GM13976 (cell line): ENCODE measurements around the gene KRT7.
A peak's percentile ranks its signal among the peaks of the same experiment; 100 is the strongest.

Experiments
- DNase-seq: peaks from one replicate; pipeline ENCODE4 v3.0.0; 2012; ENCODE audit warnings: low spot score
- in situ Hi-C: fragments of 300-500 bp; cut with MboI; formaldehyde crosslinking; loops from one replicate; pipeline ENCODE4 v1.12.0; 2022; ENCODE audit warnings: low sequenced_read_pairs, mixed read lengths, inconsistent platforms; ENCODE audit not compliant: unreplicated experiment
- TF ChIP-seq, protein P1 (sequence below): IDR thresholded peaks from 2 replicates; pipeline ENCODE4 v1.5.1; 2012; ENCODE audit warnings: borderline replicate concordance, mild to moderate bottlenecking; ENCODE audit not compliant: insufficient read depth; ENCODE audit errors: extremely low read depth, missing control alignments, control extremely low read depth

Gene KRT7

DNA sequence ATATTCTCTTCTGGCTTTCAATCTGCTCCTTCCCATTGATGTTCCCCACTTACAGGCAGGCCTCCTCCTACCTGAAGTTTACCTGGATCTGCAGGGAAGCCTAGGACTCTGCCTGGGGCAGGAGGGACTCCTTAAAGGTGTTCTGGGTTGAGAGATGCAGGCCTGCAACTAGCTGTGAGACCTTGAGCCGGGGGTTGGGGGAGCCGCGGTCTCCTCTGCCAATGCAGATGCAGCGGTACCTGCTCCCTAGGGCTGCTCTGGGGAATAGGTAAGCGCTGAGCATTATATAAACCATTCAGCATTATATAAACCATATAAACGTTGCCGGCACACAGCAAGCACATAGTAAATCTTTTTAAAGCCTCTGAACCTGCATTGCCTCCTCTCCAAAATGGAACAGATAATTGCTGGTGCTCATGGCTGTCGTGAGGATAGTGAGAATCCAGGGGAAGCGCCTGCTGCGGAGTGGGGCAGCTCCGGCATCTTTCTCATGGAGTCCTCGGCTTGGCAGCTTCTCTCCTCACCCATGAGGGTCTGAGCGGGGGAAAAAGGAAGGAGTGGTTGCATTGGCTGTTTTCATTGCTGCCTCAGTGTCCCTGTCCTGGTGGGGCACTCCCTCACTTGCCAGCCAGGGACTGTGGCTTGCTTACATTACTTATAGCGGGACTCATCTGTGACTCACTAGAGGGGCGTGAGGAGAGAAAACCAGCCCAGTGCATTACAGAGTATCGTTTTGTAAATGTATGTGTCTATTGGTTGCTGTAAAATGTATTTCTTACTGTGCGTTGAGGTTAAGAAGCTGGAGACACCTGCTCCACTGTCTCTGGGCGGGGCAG is 28.7 kb upstream of the KRT7 start:
- DNase-seq, result no peak
- in situ Hi-C loops, result no loop called here
- TF ChIP-seq, protein P1, sequence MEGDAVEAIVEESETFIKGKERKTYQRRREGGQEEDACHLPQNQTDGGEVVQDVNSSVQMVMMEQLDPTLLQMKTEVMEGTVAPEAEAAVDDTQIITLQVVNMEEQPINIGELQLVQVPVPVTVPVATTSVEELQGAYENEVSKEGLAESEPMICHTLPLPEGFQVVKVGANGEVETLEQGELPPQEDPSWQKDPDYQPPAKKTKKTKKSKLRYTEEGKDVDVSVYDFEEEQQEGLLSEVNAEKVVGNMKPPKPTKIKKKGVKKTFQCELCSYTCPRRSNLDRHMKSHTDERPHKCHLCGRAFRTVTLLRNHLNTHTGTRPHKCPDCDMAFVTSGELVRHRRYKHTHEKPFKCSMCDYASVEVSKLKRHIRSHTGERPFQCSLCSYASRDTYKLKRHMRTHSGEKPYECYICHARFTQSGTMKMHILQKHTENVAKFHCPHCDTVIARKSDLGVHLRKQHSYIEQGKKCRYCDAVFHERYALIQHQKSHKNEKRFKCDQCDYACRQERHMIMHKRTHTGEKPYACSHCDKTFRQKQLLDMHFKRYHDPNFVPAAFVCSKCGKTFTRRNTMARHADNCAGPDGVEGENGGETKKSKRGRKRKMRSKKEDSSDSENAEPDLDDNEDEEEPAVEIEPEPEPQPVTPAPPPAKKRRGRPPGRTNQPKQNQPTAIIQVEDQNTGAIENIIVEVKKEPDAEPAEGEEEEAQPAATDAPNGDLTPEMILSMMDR, result no peak

DNA sequence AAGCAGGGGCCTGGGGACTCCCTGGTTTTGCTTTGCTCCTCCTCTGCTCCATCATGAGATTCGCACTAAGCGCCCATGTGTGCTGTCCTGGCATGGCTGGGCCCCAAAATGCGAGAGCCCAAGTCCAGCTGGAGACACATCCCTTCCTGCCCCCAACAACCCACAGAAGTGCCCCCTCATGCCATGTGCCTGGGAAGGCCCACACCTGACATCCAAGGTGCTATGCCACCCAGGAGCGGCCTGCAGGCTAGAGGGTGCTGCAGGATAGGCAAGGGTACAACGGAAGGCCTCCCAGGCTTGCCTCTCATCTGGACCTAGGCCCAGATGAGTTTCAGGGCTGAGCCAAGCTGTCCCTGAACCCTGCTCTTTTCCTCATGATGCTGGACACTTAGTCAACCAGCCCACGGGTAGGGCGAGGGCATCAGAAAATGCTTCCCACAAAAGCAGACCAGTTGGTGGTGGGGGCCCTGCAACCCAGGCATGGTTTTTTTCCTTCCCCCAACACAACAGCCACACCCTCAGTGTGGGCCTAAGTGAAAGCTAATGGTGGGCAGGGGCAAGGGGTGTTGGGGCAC is 28.0 kb upstream of the KRT7 start:
- in situ Hi-C loops, result no loop called here
- no peak for DNase-seq
- TF ChIP-seq, protein P1, result no peak

GRCh38 chr12:52205612-52206303 is 27.3 kb upstream of the KRT7 start:
- in situ Hi-C loops, result no loop called here

DNA sequence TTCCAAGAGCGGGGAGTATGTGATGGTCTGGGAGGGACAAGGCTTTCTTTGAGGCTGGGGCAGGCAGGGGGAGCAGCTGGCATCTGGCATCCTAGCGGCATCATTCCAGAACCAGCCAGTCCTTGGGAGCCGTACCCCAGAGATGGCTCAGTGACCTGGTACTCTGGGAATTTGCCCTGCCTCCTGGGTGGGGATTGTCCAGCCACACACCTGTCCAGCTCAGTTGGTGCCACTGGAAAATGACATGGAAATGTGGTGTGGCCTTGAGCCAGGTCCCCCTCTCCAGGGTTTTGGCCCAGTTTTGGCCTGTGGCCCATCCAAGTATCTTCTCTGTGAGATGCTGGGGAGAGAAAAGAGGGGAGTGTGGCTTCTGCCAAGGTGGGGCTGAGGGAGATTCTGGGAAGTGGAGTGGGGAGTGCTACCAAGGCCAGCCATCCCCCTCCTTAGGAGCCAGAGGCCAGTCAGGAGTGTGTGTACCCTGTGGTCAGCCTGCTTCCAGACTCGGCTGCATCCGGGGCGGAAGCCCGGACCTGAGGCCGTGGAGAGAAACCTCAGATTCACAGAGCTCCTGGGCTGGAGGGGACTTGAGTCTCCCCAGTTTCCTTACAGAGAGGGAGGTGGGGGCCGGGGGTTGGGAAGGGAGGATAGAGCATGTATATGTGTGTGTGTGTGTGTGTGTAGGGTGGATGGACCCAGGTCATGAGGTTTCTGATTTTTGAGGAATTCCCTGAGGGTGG is 26.6 kb upstream of the KRT7 start:
- DNase-seq, result no peak
- TF ChIP-seq, protein P1, result no peak
- in situ Hi-C loops, result no loop called here

More at GRCh38 chr12:52205612-52206303, 27.3 kb upstream of the KRT7 start:
- no peak for DNase-seq
- TF ChIP-seq, protein P1, result no peak

DNA sequence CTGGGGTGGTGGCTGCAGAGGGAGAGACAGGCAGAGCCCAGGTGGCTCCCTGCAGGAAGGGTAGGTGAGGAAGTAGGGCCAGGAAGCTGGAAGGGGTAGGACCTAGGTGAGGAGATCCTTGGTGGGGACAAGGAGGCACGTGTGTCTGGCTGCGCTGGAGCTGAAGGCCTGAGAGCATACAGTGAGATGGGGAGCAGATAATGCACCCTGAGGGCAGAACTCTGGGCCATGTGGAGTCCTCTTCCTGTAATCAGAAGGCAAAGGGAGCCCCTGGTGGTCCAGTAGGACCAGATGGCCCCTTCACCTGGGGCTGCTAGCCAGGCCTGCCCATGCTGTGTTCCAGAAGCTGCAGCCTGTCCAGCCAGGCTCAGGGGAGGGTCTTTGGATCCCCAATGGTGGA is 25.9 kb upstream of the KRT7 start:
- in situ Hi-C loops, result no loop called here
- TF ChIP-seq, protein P1, result no peak
- DNase-seq, result peak; percentile 16

DNA sequence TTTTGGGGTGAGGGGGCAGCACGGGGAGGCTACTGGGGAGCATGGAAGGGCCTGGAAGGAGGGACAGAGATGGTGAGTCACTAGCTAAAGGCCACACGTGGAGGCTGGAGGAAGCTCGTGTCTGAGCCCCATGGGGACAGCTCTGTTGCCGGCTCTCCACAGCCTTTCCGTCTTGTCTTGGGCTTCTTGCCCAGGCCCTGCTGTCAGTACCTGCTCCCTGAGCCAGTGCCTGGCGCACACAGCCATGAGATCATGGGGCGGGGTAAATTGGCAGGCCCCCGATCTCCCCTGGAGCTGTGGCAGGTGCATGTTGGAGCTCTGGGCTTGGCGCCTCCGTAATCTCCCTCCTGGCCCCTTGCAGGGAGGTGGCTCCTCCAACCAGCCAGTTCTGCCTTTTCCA is 25.1 kb upstream of the KRT7 start:
- DNase-seq, result peak; percentile 23
- in situ Hi-C loops, result no loop called here
- TF ChIP-seq, protein P1, result no peak
